ENCODE results near the gene FUZ. TPM values are rescaled to one million over a fixed set of nuclear protein-coding genes. Genes with fewer than 3 reads are reported as not detected.

FUZ gene
- total and polyA plus RNA-seq, 2 of the 4 experiments (the other 2 are of a cell fraction): 12.1 to 14.3 TPM

DNA sequence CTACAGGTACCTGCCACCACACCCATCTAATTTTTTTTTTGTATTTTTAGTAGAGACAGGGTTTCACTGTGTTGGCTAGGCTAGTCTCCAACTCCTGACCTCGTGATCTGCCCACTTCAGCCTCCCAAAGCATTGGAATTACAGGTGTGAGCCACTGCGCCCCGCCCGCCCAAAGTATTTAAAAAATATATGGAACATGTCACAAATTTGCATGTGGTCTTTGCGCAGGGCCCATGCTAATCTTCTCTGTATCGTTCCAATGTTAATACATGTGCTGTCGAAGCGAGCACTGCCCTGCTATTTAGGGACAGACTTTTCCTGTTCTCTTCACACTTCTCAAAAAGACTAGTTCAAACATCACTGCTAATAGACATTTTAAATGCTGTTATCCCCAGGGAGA is 48.8 kb downstream of the FUZ start (continued):
- TF ChIP-seq, protein P1, sequence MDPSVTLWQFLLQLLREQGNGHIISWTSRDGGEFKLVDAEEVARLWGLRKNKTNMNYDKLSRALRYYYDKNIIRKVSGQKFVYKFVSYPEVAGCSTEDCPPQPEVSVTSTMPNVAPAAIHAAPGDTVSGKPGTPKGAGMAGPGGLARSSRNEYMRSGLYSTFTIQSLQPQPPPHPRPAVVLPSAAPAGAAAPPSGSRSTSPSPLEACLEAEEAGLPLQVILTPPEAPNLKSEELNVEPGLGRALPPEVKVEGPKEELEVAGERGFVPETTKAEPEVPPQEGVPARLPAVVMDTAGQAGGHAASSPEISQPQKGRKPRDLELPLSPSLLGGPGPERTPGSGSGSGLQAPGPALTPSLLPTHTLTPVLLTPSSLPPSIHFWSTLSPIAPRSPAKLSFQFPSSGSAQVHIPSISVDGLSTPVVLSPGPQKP (IDR thresholded peaks at IDR 0.05; ENCODE audit: borderline replicate concordance, low read depth, low read length): no peak
- TF ChIP-seq CEBPB (IDR thresholded peaks at IDR 0.05; ENCODE audit: low read depth, low read length): no peak

DNA sequence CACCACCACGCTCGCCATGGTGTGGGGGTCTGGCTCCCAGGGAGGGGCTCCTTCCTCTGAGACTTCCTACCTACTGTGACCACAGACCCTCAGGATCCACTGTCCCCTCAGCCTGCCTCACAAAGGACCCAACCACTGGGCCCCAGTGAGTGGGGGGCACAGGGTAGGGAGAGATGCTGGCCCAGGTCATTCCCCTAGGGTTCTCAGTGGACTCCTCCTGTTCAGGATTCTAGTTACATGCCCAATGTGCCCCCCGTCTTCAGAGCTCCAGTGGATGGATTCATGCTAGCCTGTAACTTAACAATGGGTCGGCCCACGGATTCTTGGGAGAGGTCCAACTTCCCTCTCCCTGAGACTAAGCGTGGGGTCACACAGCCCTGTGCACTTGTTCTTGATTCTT is 49.9 kb downstream of the FUZ start, which contains the start of gene TSKS:
TSKS (minus strand) TSS at position 77 of the 400 bp plus-strand sequence; CDS start at position 18, 59 bp downstream.
- Histone ChIP-seq H4K20me1 (ENCODE audit: insufficient read depth, low read length) (peaks cover 8% of the 10 kb centered on the region), H3K4me2 (ENCODE audit: low read depth, low read length) (no peak within 1 kb of the TSS), H3K9ac (ENCODE audit: low read depth, low read length) (no peak within 1 kb of the TSS), H2BK5ac (ENCODE audit: low read depth, low read length, poor library complexity, severe bottlenecking) (no peak within 1 kb of the TSS), H2BK15ac (ENCODE audit: low read depth, low read length) (no peak within 1 kb of the TSS), H3K36me3 (ENCODE audit: control insufficient read depth, insufficient read depth, low read length) (no peaks in the 10 kb centered on the region), H3K79me1 (ENCODE audit: low read depth in 1 of 2, low read length in 2 of 2) (peaks cover 6 to 13% of the 10 kb centered on the region in 2 experiments; a peak in 3 of 4 replicates), H4K8ac (ENCODE audit: low read depth in 2 of 2, low read length in 2 of 2) (no peak within 1 kb of the TSS), H3K4me1 (ENCODE audit: control insufficient read depth, insufficient read depth, low read length) (peaks cover 11% of the 10 kb centered on the region), H3K23ac (ENCODE audit: low read depth, low read length) (no peak within 1 kb of the TSS), H3K4ac (ENCODE audit: low read depth, low read length) (no peak within 1 kb of the TSS), H3K14ac (replicated peaks; ENCODE audit: low read depth, low read length) (no peak within 1 kb of the TSS), H3K9me1 (ENCODE audit: insufficient read depth, low read length) (0 out of 2 replicates have a peak, but pooled peaks cover 4% of the 10 kb centered on the region), H3K56ac (ENCODE audit: extremely low read depth, insufficient read depth, low read length) (no peak within 1 kb of the TSS), H3K27me3 (ENCODE audit: control insufficient read depth, insufficient read depth, low read length) (no peaks in the 10 kb centered on the region), H3K18ac (ENCODE audit: low read depth, low read length) (no peak within 1 kb of the TSS), H4K5ac (ENCODE audit: low read depth, low read length) (no peak within 1 kb of the TSS), H3K27ac (ENCODE audit: insufficient read depth, low read length) (no peak within 1 kb of the TSS), H2BK120ac (ENCODE audit: low read depth, low read length) (no peak within 1 kb of the TSS; the same call in 1 of the 2 replicates), H3K9me3 (ENCODE audit: control insufficient read depth, insufficient read depth, low read length) (no peaks in the 10 kb centered on the region), H2AK9ac (replicated peaks; ENCODE audit: low read depth, low read length, poor library complexity) (peak within 1 kb of the TSS; percentile 55), H2BK20ac (ENCODE audit: low read depth, low read length) (no peak within 1 kb of the TSS), H2AFZ (replicated peaks; ENCODE audit: low read length, poor library complexity) (peak within 1 kb of the TSS; percentile 72), H3K4me3 (ENCODE audit: insufficient read depth, low read depth, low read length) (no peak within 1 kb of the TSS), H4K91ac (ENCODE audit: insufficient read depth, low read depth, low read length) (no peak within 1 kb of the TSS), H2AK5ac (ENCODE audit: low read depth, low read length) (0 out of 2 replicates have a peak within 1 kb of the TSS, but pooled peaks have one; percentile 12)
- DNase-seq (no peak), ATAC-seq (ENCODE audit: low read depth) (no peak)
- ChIA-PET POLR2A (ENCODE audit: unreplicated experiment) (no interaction called here), CTCF (interaction anchor here (0.6 kb wide), 1 partner anchor 46 kb away, joined by 3 read pairs; no protein-coding TSS in a partner anchor)
- WGBS, 2 experiments (ENCODE audit: extremely low coverage in 2 of 2, insufficient read length in 1 of 2): no CpG with 5 or more reads among the region's 6 CpGs
- dilution Hi-C loops (cut with HindIII; ENCODE audit: low sequenced_read_pairs, unreplicated experiment) (no loop called here), in situ Hi-C loops (cut with MboI; ENCODE audit: low sequenced_read_pairs) (no loop called here), intact Hi-C loops (cut with micrococcal nuclease) (no loop called here)
- TF ChIP-seq RCOR1 (IDR thresholded peaks at IDR 0.05; ENCODE audit: insufficient replicate concordance, low read length): no peak
- TF ChIP-seq FOS (IDR thresholded peaks at IDR 0.05; ENCODE audit: low read depth, low read length): no peak
- no peak for TF ChIP-seq NFE2L2 (IDR thresholded peaks at IDR 0.05; ENCODE audit: low read depth, low read length)
- TF ChIP-seq SMC3 (IDR thresholded peaks at IDR 0.05; ENCODE audit: low read depth, low read length): no peak
- no peak for TF ChIP-seq RAD21 (IDR thresholded peaks at IDR 0.05; ENCODE audit: low read length)
- TF ChIP-seq MAZ (IDR thresholded peaks at IDR 0.05; ENCODE audit: borderline replicate concordance, low read depth, low read length): no peak
- TF ChIP-seq BHLHE40 (IDR thresholded peaks at IDR 0.05; ENCODE audit: low read depth, low read length): no peak
- TF ChIP-seq MAFK (IDR thresholded peaks at IDR 0.05; ENCODE audit: low read depth, low read length): no peak
- no peak for TF ChIP-seq POLR2A (IDR thresholded peaks at IDR 0.05; ENCODE audit: low read depth, low read length)
- no peak for TF ChIP-seq MXI1 (IDR thresholded peaks at IDR 0.05; ENCODE audit: borderline replicate concordance, low read depth, low read length)
- no TSS peak for BruUV-seq (replicated peaks)

All from IMR-90 (cell line).